22Rv1 (cell line): ENCODE results near the gene RILP.

Experiments used
- ZFX ChIP-seq: fragments of 450-650 bp; IDR thresholded peaks from 2 replicates; pipeline ENCODE4 v1.6.1; 2017; ENCODE audit warnings: antibody characterized with exemption, borderline replicate concordance
- TF ChIP-seq, protein P1 (sequence below): fragments of 450-650 bp; IDR thresholded peaks from 2 replicates; pipeline ENCODE4 v1.5.1; 2017; ENCODE audit warnings: mild to moderate bottlenecking

DNA sequence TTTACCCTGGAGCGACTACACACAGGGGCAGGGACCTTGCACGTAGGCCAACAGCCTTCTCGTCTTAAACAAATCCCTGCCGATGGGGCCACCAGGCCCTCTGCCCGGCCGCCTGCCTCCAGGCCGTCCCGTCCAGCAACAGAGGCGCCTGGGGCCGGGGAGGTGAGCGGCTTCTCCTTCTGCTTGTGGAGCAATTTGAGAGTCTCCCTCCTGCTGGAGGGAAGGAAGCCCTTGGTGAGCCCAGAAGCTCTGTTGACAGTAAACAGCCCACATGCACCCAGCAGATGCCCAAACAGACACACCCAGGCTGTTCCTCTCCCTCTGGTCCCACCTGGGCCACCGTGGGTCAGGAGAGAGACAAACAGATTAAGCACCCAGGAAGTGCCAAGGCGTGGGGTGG is 29.2 kb downstream of the RILP start:
- TF ChIP-seq, protein P1, sequence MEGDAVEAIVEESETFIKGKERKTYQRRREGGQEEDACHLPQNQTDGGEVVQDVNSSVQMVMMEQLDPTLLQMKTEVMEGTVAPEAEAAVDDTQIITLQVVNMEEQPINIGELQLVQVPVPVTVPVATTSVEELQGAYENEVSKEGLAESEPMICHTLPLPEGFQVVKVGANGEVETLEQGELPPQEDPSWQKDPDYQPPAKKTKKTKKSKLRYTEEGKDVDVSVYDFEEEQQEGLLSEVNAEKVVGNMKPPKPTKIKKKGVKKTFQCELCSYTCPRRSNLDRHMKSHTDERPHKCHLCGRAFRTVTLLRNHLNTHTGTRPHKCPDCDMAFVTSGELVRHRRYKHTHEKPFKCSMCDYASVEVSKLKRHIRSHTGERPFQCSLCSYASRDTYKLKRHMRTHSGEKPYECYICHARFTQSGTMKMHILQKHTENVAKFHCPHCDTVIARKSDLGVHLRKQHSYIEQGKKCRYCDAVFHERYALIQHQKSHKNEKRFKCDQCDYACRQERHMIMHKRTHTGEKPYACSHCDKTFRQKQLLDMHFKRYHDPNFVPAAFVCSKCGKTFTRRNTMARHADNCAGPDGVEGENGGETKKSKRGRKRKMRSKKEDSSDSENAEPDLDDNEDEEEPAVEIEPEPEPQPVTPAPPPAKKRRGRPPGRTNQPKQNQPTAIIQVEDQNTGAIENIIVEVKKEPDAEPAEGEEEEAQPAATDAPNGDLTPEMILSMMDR = no peak
- TF ChIP-seq ZFX = no peak
